ENCODE results near the gene MDP1.

The MDP1 gene

GRCh38 chr14:24185741-24186140 lies 30.1 kb downstream of the MDP1 start:
- Histone ChIP-seq H3K27me3 (ENCODE audit: control insufficient read depth, insufficient read depth, low read length) (no peaks in the 10 kb centered on the region), H3K4me1 (ENCODE audit: control insufficient read depth, insufficient read depth, low read length) (no peaks in the 10 kb centered on the region), H3K27ac (ENCODE audit: low read length) (no peak overlapping the region), H3K9me3 (ENCODE audit: control insufficient read depth, insufficient read depth, low read length) (no peaks in the 10 kb centered on the region), H3K4me3 (ENCODE audit: low read length) (no peak overlapping the region), H3K36me3 (ENCODE audit: control insufficient read depth, insufficient read depth, low read length) (peaks cover 44% of the 10 kb centered on the region)
- WGBS (ENCODE audit: insufficient coverage, insufficient read length) = no CpG with 5 or more reads among the region's 11 CpGs
- no peak for DNase-seq (ENCODE audit: low read depth, low spot score)

DNA sequence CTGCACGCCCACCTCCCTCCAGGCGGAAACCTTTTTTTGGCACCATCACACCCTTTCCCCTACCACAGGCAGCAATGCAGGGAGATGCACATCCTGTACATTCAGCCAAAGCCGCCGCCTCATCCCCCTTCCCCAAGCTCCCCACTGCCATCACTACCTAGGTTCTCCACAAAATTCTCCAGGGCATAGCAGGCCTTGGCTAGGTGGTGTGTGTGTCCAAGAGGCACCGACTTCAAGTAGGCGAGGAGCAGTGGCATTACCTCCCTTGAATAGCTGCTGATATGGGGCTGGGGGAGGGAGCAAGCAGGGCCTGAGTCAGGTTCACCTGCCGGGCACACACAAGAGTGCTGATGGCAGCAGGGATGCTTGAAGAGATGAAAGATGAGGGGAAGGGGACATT lies 30.8 kb downstream of the MDP1 start:
- no peaks in the 10 kb centered on the region for H3K9me3 ChIP-seq (ENCODE audit: control insufficient read depth, insufficient read depth, low read length)
- WGBS (ENCODE audit: insufficient coverage, insufficient read length) = no CpG with 5 or more reads among the region's 7 CpGs
- no peaks in the 10 kb centered on the region for H3K27me3 ChIP-seq (ENCODE audit: control insufficient read depth, insufficient read depth, low read length)
- peaks cover 51% of the 10 kb centered on the region for H3K36me3 ChIP-seq (ENCODE audit: control insufficient read depth, insufficient read depth, low read length)
- no peak for DNase-seq (ENCODE audit: low read depth, low spot score)
- no peak overlapping the region for H3K27ac ChIP-seq (ENCODE audit: low read length)
- H3K4me3 ChIP-seq (ENCODE audit: low read length) = no peak overlapping the region
- H3K4me1 ChIP-seq (ENCODE audit: control insufficient read depth, insufficient read depth, low read length) = no peaks in the 10 kb centered on the region

GRCh38 chr14:24184104-24184970 lies 31.5 kb downstream of the MDP1 start:
- Histone ChIP-seq H3K36me3 (ENCODE audit: control insufficient read depth, insufficient read depth, low read length) (peaks cover 58% of the 10 kb centered on the region), H3K27me3 (ENCODE audit: control insufficient read depth, insufficient read depth, low read length) (no peaks in the 10 kb centered on the region), H3K4me1 (ENCODE audit: control insufficient read depth, insufficient read depth, low read length) (no peaks in the 10 kb centered on the region), H3K4me3 (ENCODE audit: low read length) (no peak overlapping the region), H3K9me3 (ENCODE audit: control insufficient read depth, insufficient read depth, low read length) (no peaks in the 10 kb centered on the region), H3K27ac (ENCODE audit: low read length) (no peak overlapping the region)
- no peak for DNase-seq (ENCODE audit: low read depth, low spot score)
- WGBS (ENCODE audit: insufficient coverage, insufficient read length) = no CpG with 5 or more reads among the region's 19 CpGs

GRCh38 chr14:24183014-24183481 lies 32.8 kb downstream of the MDP1 start:
- H3K4me1 ChIP-seq (ENCODE audit: control insufficient read depth, insufficient read depth, low read length) = no peaks in the 10 kb centered on the region
- WGBS (ENCODE audit: insufficient coverage, insufficient read length) = no CpG with 5 or more reads among the region's 15 CpGs
- no peak overlapping the region for H3K27ac ChIP-seq (ENCODE audit: low read length)

GRCh38 chr14:24182110-24182882 lies 33.6 kb downstream of the MDP1 start:
- DNase-seq (ENCODE audit: low read depth, low spot score) = no peak
- no peaks in the 10 kb centered on the region for H3K4me1 ChIP-seq (ENCODE audit: control insufficient read depth, insufficient read depth, low read length)
- no peaks in the 10 kb centered on the region for H3K9me3 ChIP-seq (ENCODE audit: control insufficient read depth, insufficient read depth, low read length)
- H3K27me3 ChIP-seq (ENCODE audit: control insufficient read depth, insufficient read depth, low read length) = no peaks in the 10 kb centered on the region
- no peak overlapping the region for H3K4me3 ChIP-seq (ENCODE audit: low read length)
- H3K36me3 ChIP-seq (ENCODE audit: control insufficient read depth, insufficient read depth, low read length) = peaks cover 67% of the 10 kb centered on the region
- WGBS (ENCODE audit: insufficient coverage, insufficient read length) = no CpG with 5 or more reads among the region's 14 CpGs
- no peak overlapping the region for H3K27ac ChIP-seq (ENCODE audit: low read length)

More at GRCh38 chr14:24183014-24183481, 32.8 kb downstream of the MDP1 start:
- no peaks in the 10 kb centered on the region for H3K9me3 ChIP-seq (ENCODE audit: control insufficient read depth, insufficient read depth, low read length)
- no peak for DNase-seq (ENCODE audit: low read depth, low spot score)
- no peaks in the 10 kb centered on the region for H3K27me3 ChIP-seq (ENCODE audit: control insufficient read depth, insufficient read depth, low read length)
- no peak overlapping the region for H3K4me3 ChIP-seq (ENCODE audit: low read length)
- H3K36me3 ChIP-seq (ENCODE audit: control insufficient read depth, insufficient read depth, low read length) = peaks cover 64% of the 10 kb centered on the region

- no CpG with 5 or more reads among the region's 19 CpGs for WGBS (ENCODE audit: insufficient coverage, insufficient read length)
- no peak for DNase-seq (ENCODE audit: low read depth, low spot score)
- H3K27me3 ChIP-seq (ENCODE audit: control insufficient read depth, insufficient read depth, low read length) = no peaks in the 10 kb centered on the region
- H3K4me3 ChIP-seq (ENCODE audit: low read length) = no peak overlapping the region
- H3K36me3 ChIP-seq (ENCODE audit: control insufficient read depth, insufficient read depth, low read length) = peaks cover 67% of the 10 kb centered on the region
- no peaks in the 10 kb centered on the region for H3K9me3 ChIP-seq (ENCODE audit: control insufficient read depth, insufficient read depth, low read length)
- H3K27ac ChIP-seq (ENCODE audit: low read length) = no peak overlapping the region
- H3K4me1 ChIP-seq (ENCODE audit: control insufficient read depth, insufficient read depth, low read length) = no peaks in the 10 kb centered on the region
These were observed 34.3 kb downstream of the MDP1 start for GRCh38 chr14:24181371-24182077.

- DNase-seq (ENCODE audit: low read depth, low spot score) = no peak
- Histone ChIP-seq H3K4me3 (ENCODE audit: low read length) (no peak overlapping the region), H3K36me3 (ENCODE audit: control insufficient read depth, insufficient read depth, low read length) (peaks cover 57% of the 10 kb centered on the region), H3K27ac (ENCODE audit: low read length) (no peak overlapping the region), H3K9me3 (ENCODE audit: control insufficient read depth, insufficient read depth, low read length) (no peaks in the 10 kb centered on the region), H3K27me3 (ENCODE audit: control insufficient read depth, insufficient read depth, low read length) (no peaks in the 10 kb centered on the region), H3K4me1 (ENCODE audit: control insufficient read depth, insufficient read depth, low read length) (no peaks in the 10 kb centered on the region)
- WGBS (ENCODE audit: insufficient coverage, insufficient read length) = no CpG with 5 or more reads among the region's 18 CpGs
These were observed 35.7 kb downstream of the MDP1 start for GRCh38 chr14:24179961-24180796.

DNA sequence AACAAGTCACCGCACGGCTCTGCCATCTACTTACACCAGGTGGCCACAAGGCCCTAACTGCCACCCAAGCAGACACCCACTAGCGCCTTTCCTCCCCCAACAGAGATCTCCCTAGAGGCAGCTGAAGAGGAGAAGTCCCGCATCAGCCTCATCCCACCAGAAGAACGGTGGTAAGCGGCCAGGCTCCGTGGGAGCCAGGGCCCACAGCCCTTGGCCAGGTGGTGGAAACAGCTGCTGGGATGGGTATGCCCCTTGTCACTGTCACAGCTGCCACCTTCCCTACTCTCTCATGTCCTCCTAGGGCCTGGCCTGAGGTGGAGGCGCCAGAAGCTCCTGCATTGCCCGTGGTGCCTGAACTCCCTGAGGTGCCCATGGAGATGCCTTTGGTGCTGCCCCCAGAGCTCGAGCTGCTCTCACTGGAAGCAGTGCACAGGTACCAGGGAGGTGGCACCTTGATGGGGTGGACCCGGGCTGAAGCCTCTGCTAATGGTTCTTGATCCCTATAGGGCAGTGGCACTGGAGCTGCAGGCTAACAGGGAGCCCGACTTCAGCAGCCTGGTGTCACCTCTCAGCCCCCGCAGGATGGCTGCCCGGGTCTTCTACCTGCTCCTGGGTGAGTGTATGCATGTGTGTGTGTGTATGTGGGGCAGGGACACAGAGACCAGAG lies 36.4 kb downstream of the MDP1 start:
- Histone ChIP-seq H3K4me3 (ENCODE audit: low read length) (no peak overlapping the region), H3K4me1 (ENCODE audit: control insufficient read depth, insufficient read depth, low read length) (no peaks in the 10 kb centered on the region), H3K9me3 (ENCODE audit: control insufficient read depth, insufficient read depth, low read length) (no peaks in the 10 kb centered on the region), H3K27ac (ENCODE audit: low read length) (no peak overlapping the region), H3K27me3 (ENCODE audit: control insufficient read depth, insufficient read depth, low read length) (no peaks in the 10 kb centered on the region), H3K36me3 (ENCODE audit: control insufficient read depth, insufficient read depth, low read length) (peaks cover 50% of the 10 kb centered on the region)
- DNase-seq (ENCODE audit: low read depth, low spot score) = no peak
- WGBS (ENCODE audit: insufficient coverage, insufficient read length) = no CpG with 5 or more reads among the region's 14 CpGs

DNA sequence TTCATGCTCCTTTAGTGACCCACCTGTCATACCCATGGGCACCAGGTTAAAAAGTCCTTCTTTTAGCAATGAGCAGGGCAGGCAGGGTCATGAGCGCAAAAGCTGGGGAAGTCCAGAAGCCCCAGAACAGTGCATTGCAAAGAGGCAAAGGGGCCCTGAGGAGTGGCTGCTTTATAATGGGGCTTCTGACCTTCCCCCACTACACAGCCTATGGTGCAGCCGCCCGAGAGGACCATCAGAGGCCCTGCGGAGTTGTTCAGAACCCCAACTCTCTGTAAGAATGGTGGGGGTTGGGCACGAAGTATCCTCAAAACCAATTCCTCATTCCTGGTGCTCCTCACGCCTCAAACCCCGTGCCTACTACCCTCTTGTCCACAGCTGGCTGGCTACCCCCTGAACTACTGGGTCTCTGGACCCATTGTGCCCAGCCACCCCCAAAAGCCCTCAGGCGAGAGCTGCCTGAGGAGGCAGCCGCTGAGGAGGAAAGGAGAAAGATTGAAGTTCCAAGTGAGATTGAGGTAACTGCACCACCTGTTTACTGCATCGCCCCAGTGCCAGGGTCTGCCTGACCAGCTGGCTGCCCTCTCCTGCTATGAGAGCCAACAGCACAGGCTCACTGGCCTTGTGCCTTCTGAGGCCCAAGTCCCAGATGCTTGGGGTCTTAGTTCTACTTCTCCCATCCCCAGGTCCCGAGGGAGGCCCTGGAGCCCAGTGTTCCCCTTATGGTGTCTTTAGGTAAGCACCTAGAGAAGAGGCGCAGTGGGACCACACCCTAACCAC lies 37.3 kb downstream of the MDP1 start:
- no peaks in the 10 kb centered on the region for H3K27me3 ChIP-seq (ENCODE audit: control insufficient read depth, insufficient read depth, low read length)
- peaks cover 42% of the 10 kb centered on the region for H3K36me3 ChIP-seq (ENCODE audit: control insufficient read depth, insufficient read depth, low read length)
- DNase-seq (ENCODE audit: low read depth, low spot score) = no peak
- no peak overlapping the region for H3K27ac ChIP-seq (ENCODE audit: low read length)
- H3K4me3 ChIP-seq (ENCODE audit: low read length) = no peak overlapping the region
- no CpG with 5 or more reads among the region's 12 CpGs for WGBS (ENCODE audit: insufficient coverage, insufficient read length)
- no peaks in the 10 kb centered on the region for H3K9me3 ChIP-seq (ENCODE audit: control insufficient read depth, insufficient read depth, low read length)
- no peaks in the 10 kb centered on the region for H3K4me1 ChIP-seq (ENCODE audit: control insufficient read depth, insufficient read depth, low read length)

Measured in iPS DF 6.9 (cell line).